ENCODE measurements around the gene PCSK5. TPM values are rescaled to one million over a fixed set of nuclear protein-coding genes. Genes with fewer than 3 reads are reported as not detected.

Gene PCSK5
- total and polyA plus RNA-seq, 8 donors: 0.37 to 86.3 (median 4.9) TPM

- no peak overlapping the region for H3K27ac ChIP-seq
- H3K9me3 ChIP-seq: no peaks in the 10 kb centered on the region
- H3K36me3 ChIP-seq: no peaks in the 10 kb centered on the region
- no peak for DNase-seq
- H3K4me3 ChIP-seq: no peak overlapping the region
- no peaks in the 10 kb centered on the region for H3K4me1 ChIP-seq
- intact Hi-C loops (cut with DNase I; ENCODE audit: low total_unique reads): no loop called here
- WGBS, 5 donors: 75 to 87% (median 82%) methylated on average over 7 of the region's 7 CpGs
- no peak for TF ChIP-seq CTCF (IDR thresholded peaks at IDR 0.05)
- no peak for TF ChIP-seq POLR2A (IDR thresholded peaks at IDR 0.05)
- no peak for TF ChIP-seq EP300 (IDR thresholded peaks at IDR 0.05)
- no peak for TF ChIP-seq POLR2AphosphoS5 (IDR thresholded peaks at IDR 0.05)
- no peaks in the 10 kb centered on the region for H3K27me3 ChIP-seq
These were observed 342.5 kb downstream of the PCSK5 start for GRCh38 chr9:76232861-76233489.

- WGBS, 5 donors: 56 to 71% (median 64%) methylated on average over 1 of the region's 1 CpG
- TF ChIP-seq CTCF (IDR thresholded peaks at IDR 0.05): no peak
- TF ChIP-seq POLR2A (IDR thresholded peaks at IDR 0.05): no peak
- no peak for TF ChIP-seq EP300 (IDR thresholded peaks at IDR 0.05)
- TF ChIP-seq POLR2AphosphoS5 (IDR thresholded peaks at IDR 0.05): no peak
- intact Hi-C loops (cut with DNase I; ENCODE audit: low total_unique reads): loop anchor here (10.0 kb wide), 1 partner anchor 56 kb away; no protein-coding TSS in a partner anchor
These were observed 350.1 kb downstream of the PCSK5 start for GRCh38 chr9:76240578-76240977.

GRCh38 chr9:76245518-76245917 is 355.0 kb downstream of the PCSK5 start:
- H3K27me3 ChIP-seq: no peaks in the 10 kb centered on the region
- H3K4me3 ChIP-seq: no peak overlapping the region
- 79 to 97% (median 89%) methylated on average over 1 of the region's 1 CpG for WGBS, 5 donors
- no peaks in the 10 kb centered on the region for H3K36me3 ChIP-seq
- DNase-seq: no peak
- H3K9me3 ChIP-seq: no peaks in the 10 kb centered on the region
- TF ChIP-seq EP300 (IDR thresholded peaks at IDR 0.05) (no peak), POLR2A (IDR thresholded peaks at IDR 0.05) (no peak)
- no peaks in the 10 kb centered on the region for H3K4me1 ChIP-seq
- H3K27ac ChIP-seq: no peak overlapping the region
- intact Hi-C loops (cut with DNase I; ENCODE audit: low total_unique reads): loop anchor here (10.0 kb wide), 1 partner anchor 61 kb away; no protein-coding TSS in a partner anchor

More at GRCh38 chr9:76240578-76240977, 350.1 kb downstream of the PCSK5 start:
- H3K4me3 ChIP-seq: no peak overlapping the region
- H3K9me3 ChIP-seq: no peaks in the 10 kb centered on the region
- H3K27ac ChIP-seq: no peak overlapping the region
- no peaks in the 10 kb centered on the region for H3K27me3 ChIP-seq
- no peaks in the 10 kb centered on the region for H3K36me3 ChIP-seq
- H3K4me1 ChIP-seq: no peaks in the 10 kb centered on the region
- no peak for DNase-seq

GRCh38 chr9:76246680-76247079 is 356.2 kb downstream of the PCSK5 start:
- intact Hi-C loops (cut with DNase I; ENCODE audit: low total_unique reads): loop anchor here (10.0 kb wide), 1 partner anchor 62 kb away; no protein-coding TSS in a partner anchor
- WGBS, 5 donors: 96 to 97% (median 96%) methylated on average over 9 of the region's 9 CpGs
- Histone ChIP-seq H3K36me3 (no peaks in the 10 kb centered on the region), H3K27ac (no peak overlapping the region), H3K4me1 (no peaks in the 10 kb centered on the region), H3K27me3 (no peaks in the 10 kb centered on the region), H3K9me3 (no peaks in the 10 kb centered on the region), H3K4me3 (no peak overlapping the region)
- DNase-seq: no peak
- TF ChIP-seq POLR2AphosphoS5 (IDR thresholded peaks at IDR 0.05): no peak
- TF ChIP-seq POLR2A (IDR thresholded peaks at IDR 0.05): no peak
- no peak for TF ChIP-seq EP300 (IDR thresholded peaks at IDR 0.05)
- no peak for TF ChIP-seq CTCF (IDR thresholded peaks at IDR 0.05)

GRCh38 chr9:76247426-76247825 is 357.0 kb downstream of the PCSK5 start:
- TF ChIP-seq EP300 (IDR thresholded peaks at IDR 0.05) (no peak), CTCF (IDR thresholded peaks at IDR 0.05) (no peak), POLR2A (IDR thresholded peaks at IDR 0.05) (no peak)
- no peaks in the 10 kb centered on the region for H3K4me1 ChIP-seq
- H3K27me3 ChIP-seq: no peaks in the 10 kb centered on the region
- H3K9me3 ChIP-seq: no peaks in the 10 kb centered on the region
- no peak for DNase-seq
- no peak overlapping the region for H3K4me3 ChIP-seq
- H3K36me3 ChIP-seq: no peaks in the 10 kb centered on the region
- H3K27ac ChIP-seq: no peak overlapping the region
- 55 to 87% (median 76%) methylated on average over 2 of the region's 2 CpGs for WGBS, 5 donors
- intact Hi-C loops (cut with DNase I; ENCODE audit: low total_unique reads): loop anchor here (10.0 kb wide), 1 partner anchor 63 kb away; no protein-coding TSS in a partner anchor

All from stomach (tissue), 9 donors.